VCaP (cell line): ENCODE data around the gene SLX9.

ENCODE experiments used
- H3K27ac ChIP-seq: fragments of 450-650 bp; 2 replicates; pipeline ENCODE4 v1.5.1; 2017
- TF ChIP-seq, protein P1 (sequence below): fragments of 450-650 bp; conservative IDR thresholded peaks from 2 replicates; pipeline ENCODE4 v1.5.1; 2017; ENCODE audit warnings: mild to moderate bottlenecking, moderate library complexity

The SLX9 gene, protein sequence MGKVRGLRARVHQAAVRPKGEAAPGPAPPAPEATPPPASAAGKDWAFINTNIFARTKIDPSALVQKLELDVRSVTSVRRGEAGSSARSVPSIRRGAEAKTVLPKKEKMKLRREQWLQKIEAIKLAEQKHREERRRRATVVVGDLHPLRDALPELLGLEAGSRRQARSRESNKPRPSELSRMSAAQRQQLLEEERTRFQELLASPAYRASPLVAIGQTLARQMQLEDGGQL

DNA sequence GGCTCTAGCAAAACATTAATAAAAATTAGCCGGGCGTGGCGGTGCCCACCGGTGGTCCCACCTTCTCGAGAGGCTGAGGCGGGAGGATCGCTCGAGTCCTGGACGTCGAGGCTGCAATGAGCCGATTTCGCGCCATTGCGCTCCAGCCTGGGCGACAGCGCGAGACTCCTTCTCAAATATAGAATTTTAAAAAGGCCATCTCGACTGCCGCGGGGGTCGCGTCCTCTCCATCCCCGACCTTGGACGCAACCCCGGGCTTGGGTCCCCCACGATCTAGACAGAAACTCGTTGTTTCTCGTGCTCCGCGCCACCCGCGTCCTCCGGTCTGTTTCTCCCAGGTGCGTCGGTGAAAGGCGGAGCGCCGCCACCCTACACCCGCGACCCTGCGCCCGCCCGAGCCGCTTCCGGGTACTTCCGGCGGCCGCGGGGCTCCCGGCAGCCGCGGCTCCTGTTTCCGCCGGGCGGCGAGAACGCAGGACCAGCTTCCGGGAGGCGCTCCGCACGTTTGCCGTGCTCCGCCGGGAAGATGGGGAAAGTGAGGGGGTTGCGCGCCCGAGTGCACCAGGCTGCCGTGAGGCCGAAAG is at the start of gene SLX9:
TSS of gene SLX9 (plus strand) at position 498 of the 584 bp plus-strand sequence. CDS start at position 527, 29 bp downstream.
- TF ChIP-seq, protein P1, sequence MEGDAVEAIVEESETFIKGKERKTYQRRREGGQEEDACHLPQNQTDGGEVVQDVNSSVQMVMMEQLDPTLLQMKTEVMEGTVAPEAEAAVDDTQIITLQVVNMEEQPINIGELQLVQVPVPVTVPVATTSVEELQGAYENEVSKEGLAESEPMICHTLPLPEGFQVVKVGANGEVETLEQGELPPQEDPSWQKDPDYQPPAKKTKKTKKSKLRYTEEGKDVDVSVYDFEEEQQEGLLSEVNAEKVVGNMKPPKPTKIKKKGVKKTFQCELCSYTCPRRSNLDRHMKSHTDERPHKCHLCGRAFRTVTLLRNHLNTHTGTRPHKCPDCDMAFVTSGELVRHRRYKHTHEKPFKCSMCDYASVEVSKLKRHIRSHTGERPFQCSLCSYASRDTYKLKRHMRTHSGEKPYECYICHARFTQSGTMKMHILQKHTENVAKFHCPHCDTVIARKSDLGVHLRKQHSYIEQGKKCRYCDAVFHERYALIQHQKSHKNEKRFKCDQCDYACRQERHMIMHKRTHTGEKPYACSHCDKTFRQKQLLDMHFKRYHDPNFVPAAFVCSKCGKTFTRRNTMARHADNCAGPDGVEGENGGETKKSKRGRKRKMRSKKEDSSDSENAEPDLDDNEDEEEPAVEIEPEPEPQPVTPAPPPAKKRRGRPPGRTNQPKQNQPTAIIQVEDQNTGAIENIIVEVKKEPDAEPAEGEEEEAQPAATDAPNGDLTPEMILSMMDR: no peak
- H3K27ac ChIP-seq: peak within 1 kb of the TSS; percentile 93

DNA sequence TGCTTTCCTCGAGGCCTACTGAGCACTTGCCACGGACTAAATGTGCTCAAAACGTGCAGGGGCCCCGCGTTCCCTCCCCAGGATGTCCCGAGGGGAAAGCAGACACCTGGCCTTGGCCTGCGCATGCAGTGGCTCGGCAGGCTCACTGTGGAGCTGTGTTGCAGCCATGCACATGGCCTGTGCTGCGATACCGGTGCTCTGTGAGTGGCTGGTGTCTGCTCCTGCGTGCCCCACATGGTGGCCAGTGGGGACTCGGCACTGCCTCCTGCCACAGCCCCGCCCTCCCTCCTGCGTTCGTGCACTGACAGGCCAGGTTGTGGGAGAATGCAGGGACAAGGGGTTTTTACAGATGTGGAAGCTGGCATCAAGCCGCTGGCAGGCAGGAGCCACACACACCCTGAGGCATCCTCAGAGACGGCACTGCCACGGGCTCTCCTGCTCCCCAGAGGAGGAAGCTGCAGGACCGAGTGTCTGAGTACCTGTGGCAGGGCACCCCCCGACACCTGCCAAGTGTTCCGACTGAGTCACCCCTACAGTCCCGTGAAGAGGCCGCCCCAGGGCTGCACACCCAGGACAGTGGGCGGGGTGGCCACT is 49.4 kb upstream of the SLX9 start:
- TF ChIP-seq, protein P1: no peak

DNA sequence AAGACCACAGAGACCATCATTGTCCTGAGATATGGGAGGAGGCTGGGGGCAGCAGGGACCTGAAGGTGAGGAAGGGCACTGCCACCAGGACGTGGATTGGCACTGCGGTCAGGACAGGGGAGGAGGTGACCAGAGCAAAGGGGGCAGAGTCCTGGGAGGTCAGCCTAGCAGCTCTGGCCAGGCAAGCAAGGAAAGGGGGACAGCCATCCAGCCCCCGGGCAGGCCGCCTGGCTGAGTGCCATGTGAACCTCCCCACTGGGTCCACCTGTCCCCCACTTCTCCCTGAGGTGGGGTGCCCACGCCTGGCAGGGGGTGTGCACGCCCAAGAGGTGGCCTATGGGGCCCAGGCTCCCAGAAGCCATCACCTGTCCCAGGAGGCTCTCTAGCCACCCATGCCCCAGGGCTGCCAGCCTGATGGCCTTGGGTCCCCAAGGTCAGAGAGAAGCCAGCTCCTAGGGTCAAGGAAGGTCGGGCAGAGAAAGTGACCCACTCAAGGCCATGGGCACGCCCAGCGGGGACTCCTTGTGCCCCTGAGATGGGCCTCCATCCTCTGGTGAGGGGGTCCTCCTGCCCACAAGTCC is 48.8 kb upstream of the SLX9 start:
- TF ChIP-seq, protein P1: no peak
- H3K27ac ChIP-seq: no peak overlapping the region

More for the DNA sequence above, 49.4 kb upstream of the SLX9 start:
- no peak overlapping the region for H3K27ac ChIP-seq

DNA sequence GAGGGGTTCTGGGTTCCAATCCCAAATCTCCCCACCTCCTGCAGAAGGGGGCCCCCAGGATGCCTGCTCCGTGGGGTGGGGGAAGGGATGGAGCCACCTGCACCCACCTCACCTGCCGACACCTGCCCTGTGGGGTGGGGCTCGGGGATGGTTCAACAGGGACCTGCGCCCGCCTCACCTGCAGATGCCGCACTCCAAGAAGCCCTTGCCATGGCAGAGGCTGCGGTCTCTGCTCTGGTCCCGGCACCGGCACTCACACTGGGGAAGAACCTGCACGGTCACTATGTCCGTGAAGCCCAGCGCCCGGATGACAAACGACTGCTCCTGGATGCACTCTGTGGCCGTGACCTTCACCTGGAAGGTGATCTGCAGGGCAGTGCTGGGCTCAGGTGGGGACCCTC is 48.2 kb upstream of the SLX9 start:
- no peak overlapping the region for H3K27ac ChIP-seq
- TF ChIP-seq, protein P1: no peak

DNA sequence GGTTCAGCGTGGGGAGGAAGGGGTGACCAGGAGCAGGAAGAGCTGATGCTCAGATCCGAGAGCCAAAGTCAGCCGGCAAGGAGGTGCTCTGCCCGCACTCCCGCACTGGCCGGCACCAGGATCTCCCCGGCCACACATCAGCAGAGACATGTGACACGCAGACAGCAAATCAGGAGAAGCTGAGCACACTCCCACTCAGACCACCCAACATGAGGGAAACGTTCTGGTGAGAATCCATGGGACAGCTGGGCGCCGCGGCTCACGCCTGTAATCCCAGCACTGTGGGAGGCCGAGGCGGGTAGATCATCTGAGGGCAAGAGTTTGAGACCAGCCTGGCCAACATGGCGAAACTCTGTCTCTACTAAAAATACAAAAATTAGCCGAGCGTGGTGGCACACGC is 47.7 kb upstream of the SLX9 start:
- TF ChIP-seq, protein P1: no peak
- H3K27ac ChIP-seq: no peak overlapping the region

DNA sequence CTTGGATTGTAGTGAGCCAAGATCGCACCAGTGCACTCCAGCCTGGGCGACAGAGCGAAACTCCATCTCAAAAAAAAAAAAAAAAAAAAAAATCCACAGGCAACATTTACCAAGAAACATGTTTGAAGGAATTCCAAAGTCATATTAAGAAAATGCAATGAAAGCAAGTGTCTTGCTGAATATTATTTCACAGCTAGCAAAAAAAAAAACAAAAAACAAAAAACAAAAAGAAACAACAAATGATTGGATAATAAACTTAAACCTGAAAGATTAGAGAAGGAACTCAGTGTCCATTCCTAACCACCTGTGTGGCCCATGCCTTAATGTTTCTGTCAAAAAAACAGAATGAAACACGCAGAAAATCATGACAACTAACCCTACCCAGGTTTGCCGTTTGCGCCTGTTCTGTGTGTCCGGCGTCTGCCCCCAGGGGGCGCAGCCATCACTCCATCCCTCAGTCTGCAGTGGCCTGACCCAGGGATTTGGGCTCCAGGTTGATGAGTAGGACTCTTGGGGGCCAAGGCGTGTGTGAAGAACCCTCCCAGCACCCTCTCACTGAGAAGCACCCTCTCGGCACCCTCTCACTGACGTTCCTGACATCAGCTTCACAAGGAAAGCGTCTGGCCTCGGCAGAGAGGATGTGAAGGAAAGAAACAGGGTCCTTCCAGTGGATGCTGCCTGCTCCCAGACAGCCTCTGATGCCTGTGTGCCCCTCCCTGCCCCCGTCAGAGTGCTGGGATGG is 47.1 kb upstream of the SLX9 start:
- H3K27ac ChIP-seq: no peak overlapping the region
- TF ChIP-seq, protein P1: peak; percentile 94

DNA sequence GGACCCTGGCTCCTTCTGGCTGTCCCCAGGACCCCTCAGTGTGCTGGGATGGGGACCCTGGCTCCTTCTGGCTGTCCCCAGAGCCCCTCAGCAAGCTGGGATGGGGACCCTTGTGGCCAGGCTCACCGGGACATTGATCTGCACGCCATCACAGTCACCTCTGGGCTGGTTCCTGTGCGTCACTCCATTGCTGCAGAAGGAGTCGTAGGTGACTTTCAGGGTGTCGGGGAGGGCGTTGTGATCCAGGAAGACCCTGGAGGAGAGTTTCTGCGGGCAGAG is 46.6 kb upstream of the SLX9 start:
- no peak overlapping the region for H3K27ac ChIP-seq
- TF ChIP-seq, protein P1: no peak
